B cell (primary cell): Measurements from ENCODE around the gene SCMH1.

ENCODE experiments used
- CTCF ChIP-seq: fragments of 200-600 bp; IDR thresholded peaks from one replicate; pipeline ENCODE4 v1.8.0; 2022; ENCODE audit warnings: antibody characterized with exemption, mild to moderate bottlenecking
- EZH2 ChIP-seq: IDR thresholded peaks from 2 replicates; pipeline ENCODE4 v1.6.1; 2012; ENCODE audit warnings: borderline replicate concordance, low read depth, mild to moderate bottlenecking, moderate library complexity, low read length; ENCODE audit not compliant: insufficient read depth, poor library complexity, severe bottlenecking

GRCh38 chr1:41215623-41216022 lies 26.5 kb downstream of the SCMH1 start:
- TF ChIP-seq CTCF (no peak), EZH2 (no peak)
